22Rv1 (cell line): ENCODE results near the gene STPG2.

ENCODE experiments used
- ZFX ChIP-seq: fragments of 450-650 bp; IDR thresholded peaks from 2 replicates; pipeline ENCODE4 v1.6.1; 2017; ENCODE audit warnings: antibody characterized with exemption, borderline replicate concordance
- TF ChIP-seq, protein P1 (sequence below): fragments of 450-650 bp; IDR thresholded peaks from 2 replicates; pipeline ENCODE4 v1.5.1; 2017; ENCODE audit warnings: mild to moderate bottlenecking

GRCh38 chr4:97924341-97924958, 218.8 kb downstream of the STPG2 start:
- TF ChIP-seq, protein P1, sequence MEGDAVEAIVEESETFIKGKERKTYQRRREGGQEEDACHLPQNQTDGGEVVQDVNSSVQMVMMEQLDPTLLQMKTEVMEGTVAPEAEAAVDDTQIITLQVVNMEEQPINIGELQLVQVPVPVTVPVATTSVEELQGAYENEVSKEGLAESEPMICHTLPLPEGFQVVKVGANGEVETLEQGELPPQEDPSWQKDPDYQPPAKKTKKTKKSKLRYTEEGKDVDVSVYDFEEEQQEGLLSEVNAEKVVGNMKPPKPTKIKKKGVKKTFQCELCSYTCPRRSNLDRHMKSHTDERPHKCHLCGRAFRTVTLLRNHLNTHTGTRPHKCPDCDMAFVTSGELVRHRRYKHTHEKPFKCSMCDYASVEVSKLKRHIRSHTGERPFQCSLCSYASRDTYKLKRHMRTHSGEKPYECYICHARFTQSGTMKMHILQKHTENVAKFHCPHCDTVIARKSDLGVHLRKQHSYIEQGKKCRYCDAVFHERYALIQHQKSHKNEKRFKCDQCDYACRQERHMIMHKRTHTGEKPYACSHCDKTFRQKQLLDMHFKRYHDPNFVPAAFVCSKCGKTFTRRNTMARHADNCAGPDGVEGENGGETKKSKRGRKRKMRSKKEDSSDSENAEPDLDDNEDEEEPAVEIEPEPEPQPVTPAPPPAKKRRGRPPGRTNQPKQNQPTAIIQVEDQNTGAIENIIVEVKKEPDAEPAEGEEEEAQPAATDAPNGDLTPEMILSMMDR: no peak
- TF ChIP-seq ZFX: no peak
